Lower leg skin (tissue), 4 donors: ENCODE data around the gene KRTAP19-6. TPM values are rescaled to one million over a fixed set of nuclear protein-coding genes. Genes with fewer than 3 reads are reported as not detected.

Experiments
- total RNA-seq, 4 donors: library from RNA; depleted of rRNA; stranded (reverse); fragments of >200 nt; gene quantifications; one replicate each; pipeline ENCODE4 v1.1.0, GENCODE V29; 2016

KRTAP19-6 gene
- total RNA-seq, 4 donors from 2014 or later, result not detected

Other genes starting within 250 kb of the KRTAP19-6 start
- 1 to 10 TPM in 1 of 4 donors, not detected in 3; 7.8 TPM for gene KRTAP26-1, start 221.5 kb downstream of the KRTAP19-6 start, total RNA-seq
- not detected for gene KRTAP27-1, start 204.2 kb downstream of the KRTAP19-6 start, total RNA-seq
- not detected for gene KRTAP23-1, start 193.3 kb downstream of the KRTAP19-6 start, total RNA-seq
- gene KRTAP13-2, start 169.6 kb downstream of the KRTAP19-6 start, total RNA-seq, result 1 to 10 TPM in 1 of 4 donors, not detected in 3; 3.2 TPM
- gene KRTAP13-1, start 145.8 kb downstream of the KRTAP19-6 start, total RNA-seq, result 1 to 10 TPM in 1 of 4 donors, under 1 TPM in 1, not detected in 2; 0.89 to 3.3 TPM
- not detected for gene KRTAP13-3, start 115.9 kb downstream of the KRTAP19-6 start, total RNA-seq
- gene KRTAP13-4, start 111.6 kb downstream of the KRTAP19-6 start, total RNA-seq, result not detected
- not detected for gene KRTAP15-1, start 101.6 kb downstream of the KRTAP19-6 start, total RNA-seq
- 10 to 100 TPM in 1 of 4 donors, under 1 TPM in 1, not detected in 2; 0.59 to 18.3 TPM for gene KRTAP19-1, start 61.5 kb downstream of the KRTAP19-6 start, total RNA-seq
- gene KRTAP19-2, start 54.4 kb downstream of the KRTAP19-6 start, total RNA-seq, result 1 to 10 TPM in 1 of 4 donors, not detected in 3; 1.8 TPM
- gene KRTAP19-3, start 49.9 kb downstream of the KRTAP19-6 start, total RNA-seq, result 10 to 100 TPM in 1 of 4 donors, under 1 TPM in 1, not detected in 2; 0.97 to 17.1 TPM
- not detected for gene KRTAP19-4, start 44.7 kb downstream of the KRTAP19-6 start, total RNA-seq
- gene KRTAP19-5, start 39.7 kb downstream of the KRTAP19-6 start, total RNA-seq, result 10 to 100 TPM in 2 of 4 donors, not detected in 2; 12.7 to 57.9 TPM
- 1 to 10 TPM in 1 of 4 donors, not detected in 3; 1.5 TPM for gene KRTAP19-7, start 19.4 kb upstream of the KRTAP19-6 start, total RNA-seq
- gene KRTAP22-2, start 48.5 kb upstream of the KRTAP19-6 start, total RNA-seq, result not detected
- not detected for gene KRTAP6-3, start 50.6 kb upstream of the KRTAP19-6 start, total RNA-seq
- not detected for gene KRTAP6-2, start 57.0 kb upstream of the KRTAP19-6 start, total RNA-seq
- gene KRTAP22-1, start 59.2 kb upstream of the KRTAP19-6 start, total RNA-seq, result not detected
- gene KRTAP6-1, start 72.1 kb upstream of the KRTAP19-6 start, total RNA-seq, result 10 to 100 TPM in 1 of 4 donors, not detected in 3; 14.9 TPM
- not detected for gene KRTAP20-1, start 74.6 kb upstream of the KRTAP19-6 start, total RNA-seq
- not detected for gene KRTAP20-4, start 78.8 kb upstream of the KRTAP19-6 start, total RNA-seq
- 10 to 100 TPM in 1 of 4 donors, 1 to 10 TPM in 1, not detected in 2; 3.2 to 12.9 TPM for gene KRTAP20-2, start 93.3 kb upstream of the KRTAP19-6 start, total RNA-seq
- not detected for gene KRTAP20-3, start 101.0 kb upstream of the KRTAP19-6 start, total RNA-seq
- gene KRTAP21-3, start 176.9 kb upstream of the KRTAP19-6 start, total RNA-seq, result not detected
- gene KRTAP21-2, start 205.4 kb upstream of the KRTAP19-6 start, total RNA-seq, result 1 to 10 TPM in 1 of 4 donors, not detected in 3; 1.7 TPM
- gene KRTAP21-1, start 213.6 kb upstream of the KRTAP19-6 start, total RNA-seq, result not detected